Loucy (cell line): ENCODE results near the gene PLA2G4D.

Source experiments
- EZH2phosphoT487 ChIP-seq: fragments of 200-600 bp; IDR thresholded peaks from 2 replicates; pipeline ENCODE4 v1.6.1; 2018; ENCODE audit warnings: antibody characterized with exemption, mild to moderate bottlenecking, moderate library complexity, borderline replicate concordance
- TF ChIP-seq, protein P1 (sequence below): fragments of 200-600 bp; sonication (generic); conservative IDR thresholded peaks from 2 replicates; pipeline ENCODE4 v1.5.1; 2014; ENCODE audit warnings: mild to moderate bottlenecking, antibody characterized with exemption, low read length

- TF ChIP-seq, protein P1, sequence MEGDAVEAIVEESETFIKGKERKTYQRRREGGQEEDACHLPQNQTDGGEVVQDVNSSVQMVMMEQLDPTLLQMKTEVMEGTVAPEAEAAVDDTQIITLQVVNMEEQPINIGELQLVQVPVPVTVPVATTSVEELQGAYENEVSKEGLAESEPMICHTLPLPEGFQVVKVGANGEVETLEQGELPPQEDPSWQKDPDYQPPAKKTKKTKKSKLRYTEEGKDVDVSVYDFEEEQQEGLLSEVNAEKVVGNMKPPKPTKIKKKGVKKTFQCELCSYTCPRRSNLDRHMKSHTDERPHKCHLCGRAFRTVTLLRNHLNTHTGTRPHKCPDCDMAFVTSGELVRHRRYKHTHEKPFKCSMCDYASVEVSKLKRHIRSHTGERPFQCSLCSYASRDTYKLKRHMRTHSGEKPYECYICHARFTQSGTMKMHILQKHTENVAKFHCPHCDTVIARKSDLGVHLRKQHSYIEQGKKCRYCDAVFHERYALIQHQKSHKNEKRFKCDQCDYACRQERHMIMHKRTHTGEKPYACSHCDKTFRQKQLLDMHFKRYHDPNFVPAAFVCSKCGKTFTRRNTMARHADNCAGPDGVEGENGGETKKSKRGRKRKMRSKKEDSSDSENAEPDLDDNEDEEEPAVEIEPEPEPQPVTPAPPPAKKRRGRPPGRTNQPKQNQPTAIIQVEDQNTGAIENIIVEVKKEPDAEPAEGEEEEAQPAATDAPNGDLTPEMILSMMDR, result no peak
- TF ChIP-seq EZH2phosphoT487, result no peak
Measured at GRCh38 chr15:42094512-42094963, at the start of gene PLA2G4D.
